Measurements from ENCODE around the gene KCNMA1.

DNA sequence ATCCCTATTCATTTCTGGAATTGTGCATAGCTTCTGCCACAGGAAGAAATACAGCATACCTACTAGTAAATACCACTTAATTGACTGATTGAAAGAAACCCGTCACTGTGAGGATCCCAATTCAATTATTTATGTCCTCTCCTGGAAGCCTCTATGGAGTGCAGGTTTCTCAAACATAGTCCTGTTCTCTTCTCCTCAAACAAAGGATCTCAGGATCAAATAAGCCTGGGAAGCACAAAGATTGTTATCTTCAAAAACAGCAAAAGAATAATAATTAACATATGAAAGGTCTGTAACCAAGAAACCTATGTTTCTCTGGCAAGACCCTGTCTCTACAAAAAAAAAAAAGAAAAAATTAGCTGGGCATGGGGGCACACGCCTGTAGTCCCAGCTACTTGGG, 127.3 kb downstream of the KCNMA1 start:
- TF ChIP-seq, protein P1, sequence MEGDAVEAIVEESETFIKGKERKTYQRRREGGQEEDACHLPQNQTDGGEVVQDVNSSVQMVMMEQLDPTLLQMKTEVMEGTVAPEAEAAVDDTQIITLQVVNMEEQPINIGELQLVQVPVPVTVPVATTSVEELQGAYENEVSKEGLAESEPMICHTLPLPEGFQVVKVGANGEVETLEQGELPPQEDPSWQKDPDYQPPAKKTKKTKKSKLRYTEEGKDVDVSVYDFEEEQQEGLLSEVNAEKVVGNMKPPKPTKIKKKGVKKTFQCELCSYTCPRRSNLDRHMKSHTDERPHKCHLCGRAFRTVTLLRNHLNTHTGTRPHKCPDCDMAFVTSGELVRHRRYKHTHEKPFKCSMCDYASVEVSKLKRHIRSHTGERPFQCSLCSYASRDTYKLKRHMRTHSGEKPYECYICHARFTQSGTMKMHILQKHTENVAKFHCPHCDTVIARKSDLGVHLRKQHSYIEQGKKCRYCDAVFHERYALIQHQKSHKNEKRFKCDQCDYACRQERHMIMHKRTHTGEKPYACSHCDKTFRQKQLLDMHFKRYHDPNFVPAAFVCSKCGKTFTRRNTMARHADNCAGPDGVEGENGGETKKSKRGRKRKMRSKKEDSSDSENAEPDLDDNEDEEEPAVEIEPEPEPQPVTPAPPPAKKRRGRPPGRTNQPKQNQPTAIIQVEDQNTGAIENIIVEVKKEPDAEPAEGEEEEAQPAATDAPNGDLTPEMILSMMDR (IDR thresholded peaks at IDR 0.05), result no peak
- no peak for TF ChIP-seq POLR2A (IDR thresholded peaks at IDR 0.05)
- TF ChIP-seq POLR2AphosphoS5 (IDR thresholded peaks at IDR 0.05), result no peak
